Sigmoid colon (tissue), 4 donors: ENCODE measurements around the gene UMODL1.

Source experiments
- EP300 ChIP-seq, 4 donors: sonication (generic); formaldehyde crosslinking; IDR thresholded peaks; one replicate each; pipeline ENCODE4 v1.6.1; 2017; ENCODE audit warnings: antibody characterized with exemption in 4 of 4
- POLR2A ChIP-seq, 2 donors: fragments of 450-650 bp; IDR thresholded peaks; one replicate each; pipeline ENCODE4 v1.6.1; 2016; ENCODE audit warnings: antibody characterized with exemption in 2 of 2, mild to moderate bottlenecking in 2 of 2, moderate library complexity in 2 of 2
- POLR2AphosphoS5 ChIP-seq, 4 donors: sonication (generic); formaldehyde crosslinking; IDR thresholded peaks; one replicate each; pipeline ENCODE4 v1.6.1; 2017; ENCODE audit warnings: antibody characterized with exemption in 4 of 4
- TF ChIP-seq, protein P1 (sequence below), 4 experiments: fragments of 450-650 bp in 3 of 4; fragments of 200-600 bp in 1 of 4; IDR thresholded peaks; one replicate each; pipeline ENCODE4 v1.5.1; 2016 to 2019; ENCODE audit warnings: antibody characterized with exemption in 4 of 4, mild to moderate bottlenecking in 3 of 4, moderate library complexity in 2 of 4

GRCh38 chr21:42164064-42164789, 93.1 kb downstream of the UMODL1 start:
- TF ChIP-seq, protein P1, sequence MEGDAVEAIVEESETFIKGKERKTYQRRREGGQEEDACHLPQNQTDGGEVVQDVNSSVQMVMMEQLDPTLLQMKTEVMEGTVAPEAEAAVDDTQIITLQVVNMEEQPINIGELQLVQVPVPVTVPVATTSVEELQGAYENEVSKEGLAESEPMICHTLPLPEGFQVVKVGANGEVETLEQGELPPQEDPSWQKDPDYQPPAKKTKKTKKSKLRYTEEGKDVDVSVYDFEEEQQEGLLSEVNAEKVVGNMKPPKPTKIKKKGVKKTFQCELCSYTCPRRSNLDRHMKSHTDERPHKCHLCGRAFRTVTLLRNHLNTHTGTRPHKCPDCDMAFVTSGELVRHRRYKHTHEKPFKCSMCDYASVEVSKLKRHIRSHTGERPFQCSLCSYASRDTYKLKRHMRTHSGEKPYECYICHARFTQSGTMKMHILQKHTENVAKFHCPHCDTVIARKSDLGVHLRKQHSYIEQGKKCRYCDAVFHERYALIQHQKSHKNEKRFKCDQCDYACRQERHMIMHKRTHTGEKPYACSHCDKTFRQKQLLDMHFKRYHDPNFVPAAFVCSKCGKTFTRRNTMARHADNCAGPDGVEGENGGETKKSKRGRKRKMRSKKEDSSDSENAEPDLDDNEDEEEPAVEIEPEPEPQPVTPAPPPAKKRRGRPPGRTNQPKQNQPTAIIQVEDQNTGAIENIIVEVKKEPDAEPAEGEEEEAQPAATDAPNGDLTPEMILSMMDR (IDR thresholded peaks at IDR 0.05), result peak in 1 of 4 experiments; percentile 24
- no peak for TF ChIP-seq POLR2A (IDR thresholded peaks at IDR 0.05)
- TF ChIP-seq EP300 (IDR thresholded peaks at IDR 0.05), result no peak
- no peak for TF ChIP-seq POLR2AphosphoS5 (IDR thresholded peaks at IDR 0.05)
